Activated CD8-positive, alpha-beta memory T cell treated with anti-CD3 and anti-CD28 coated beads, Interleukin-2, amount 10 ng/mL, durations not matched to agents 7 days and 5 days (primary cell): ENCODE data around the gene MYH2. TPM values are rescaled to one million over a fixed set of nuclear protein-coding genes. Genes with fewer than 3 reads are reported as not detected.

ENCODE experiments used
- ATAC-seq: fragments of 150-1000 bp; cut with Tn5 transposase; one replicate; pipeline ENCODE4 v1.10.0; 2021; ENCODE audit warnings: moderate library complexity
- CTCF ChIA-PET: fragments of 350-600 bp; sonication (Branson Sonifier 250); formaldehyde crosslinking; loops from one replicate; lab custom pipeline; 2021; ENCODE audit warnings: antibody characterized with exemption; lab: Charles Lee
- DNase-seq: peaks from one replicate; pipeline ENCODE4 v3.0.0-alpha.2; 2020
- H3K27ac Mint-ChIP-seq: one replicate; pipeline ENCODE4 v1.8.0; 2021; ENCODE audit warnings: mild to moderate bottlenecking, mixed read lengths
- H3K27me3 Mint-ChIP-seq: one replicate; pipeline ENCODE4 v1.8.0; 2021; ENCODE audit warnings: mixed read lengths
- H3K36me3 Mint-ChIP-seq: one replicate; pipeline ENCODE4 v1.8.0; 2021; ENCODE audit warnings: mild to moderate bottlenecking, mixed read lengths
- H3K4me1 Mint-ChIP-seq: one replicate; pipeline ENCODE4 v1.8.0; 2021; ENCODE audit warnings: mixed read lengths
- H3K4me3 Mint-ChIP-seq: one replicate; pipeline ENCODE4 v1.8.0; 2021; ENCODE audit warnings: mild to moderate bottlenecking, moderate library complexity, mixed read lengths
- H3K9me3 Mint-ChIP-seq: one replicate; pipeline ENCODE4 v1.8.0; 2022; ENCODE audit warnings: low read depth, mixed read lengths
- total RNA-seq, 2 experiments: library from RNA; stranded (reverse); gene quantifications; one replicate each; pipeline ENCODE4 v1.2.3, GENCODE V29; 2021

Gene MYH2
- total RNA-seq, 2 experiments from 2014 or later, result not detected

DNA sequence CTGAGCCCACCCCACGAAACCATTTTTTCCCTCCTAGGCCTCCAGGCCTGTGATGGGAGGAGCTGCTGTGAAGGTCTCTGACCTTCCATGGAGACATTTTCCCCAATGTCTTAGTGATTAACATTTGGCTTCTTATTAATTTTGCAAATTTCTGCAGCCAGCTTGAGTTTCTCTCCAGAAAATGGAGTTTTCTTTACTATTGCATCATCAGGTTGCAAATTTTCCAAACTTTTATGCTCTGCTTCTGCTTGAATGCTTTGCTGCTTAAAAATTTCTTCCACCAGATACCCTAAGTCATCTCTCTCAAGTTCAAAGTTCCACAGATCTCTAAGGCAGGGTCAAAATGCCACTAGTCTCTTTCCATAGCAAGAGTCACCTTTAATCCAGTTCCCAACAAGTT, 67.2 kb downstream of the MYH2 start:
- no peak overlapping the region for H3K27ac Mint-ChIP-seq
- no peak for DNase-seq
- H3K9me3 Mint-ChIP-seq, result peaks cover 10% of the 10 kb centered on the region
- no peaks in the 10 kb centered on the region for H3K4me1 Mint-ChIP-seq
- H3K4me3 Mint-ChIP-seq, result no peak overlapping the region
- no peak for ATAC-seq
- CTCF ChIA-PET, result no interaction called here
- no peaks in the 10 kb centered on the region for H3K27me3 Mint-ChIP-seq
- H3K36me3 Mint-ChIP-seq, result no peaks in the 10 kb centered on the region

- no peaks in the 10 kb centered on the region for H3K4me1 Mint-ChIP-seq
- H3K36me3 Mint-ChIP-seq, result no peaks in the 10 kb centered on the region
- no peak overlapping the region for H3K27ac Mint-ChIP-seq
- no peaks in the 10 kb centered on the region for H3K27me3 Mint-ChIP-seq
- ATAC-seq, result no peak
- no peak for DNase-seq
- CTCF ChIA-PET, result no interaction called here
- H3K4me3 Mint-ChIP-seq, result no peak overlapping the region
- H3K9me3 Mint-ChIP-seq, result peaks cover 3% of the 10 kb centered on the region
These were observed 71.8 kb downstream of the MYH2 start for GRCh38 chr17:10477701-10478100.

- no peak overlapping the region for H3K4me3 Mint-ChIP-seq
- H3K4me1 Mint-ChIP-seq, result no peaks in the 10 kb centered on the region
- H3K36me3 Mint-ChIP-seq, result no peaks in the 10 kb centered on the region
- no peak overlapping the region for H3K27ac Mint-ChIP-seq
- no peaks in the 10 kb centered on the region for H3K9me3 Mint-ChIP-seq
- DNase-seq, result no peak
- CTCF ChIA-PET, result no interaction called here
- ATAC-seq, result no peak
- H3K27me3 Mint-ChIP-seq, result no peaks in the 10 kb centered on the region
These were observed 74.9 kb downstream of the MYH2 start for GRCh38 chr17:10474536-10474935.

DNA sequence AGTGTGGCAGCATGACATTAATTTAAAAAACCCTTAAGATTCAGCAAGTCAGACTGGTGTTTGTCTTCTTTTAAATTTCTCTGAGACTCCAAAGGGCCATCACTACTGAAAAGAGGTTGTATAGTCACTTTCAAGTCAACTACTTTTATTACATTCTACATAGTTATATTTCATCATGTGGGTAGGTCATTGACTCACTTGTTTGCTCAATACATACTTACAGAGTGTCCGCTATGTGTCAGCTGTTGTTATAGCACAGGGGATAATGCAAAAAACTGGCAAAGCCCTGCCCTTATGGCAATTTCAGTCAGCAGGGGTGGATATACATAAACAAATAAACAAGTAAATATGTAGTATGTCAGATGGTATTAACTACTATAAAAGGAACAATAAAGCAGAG, 77.6 kb downstream of the MYH2 start:
- no peaks in the 10 kb centered on the region for H3K36me3 Mint-ChIP-seq
- ATAC-seq (no peak), DNase-seq (no peak)
- H3K27me3 Mint-ChIP-seq, result no peaks in the 10 kb centered on the region
- CTCF ChIA-PET, result no interaction called here
- no peaks in the 10 kb centered on the region for H3K9me3 Mint-ChIP-seq
- no peak overlapping the region for H3K27ac Mint-ChIP-seq
- no peaks in the 10 kb centered on the region for H3K4me1 Mint-ChIP-seq
- H3K4me3 Mint-ChIP-seq, result no peak overlapping the region

Other genes starting within 250 kb of the MYH2 start
- gene MYH13, start 176.7 kb downstream of the MYH2 start, total RNA-seq, result not detected
- not detected for gene MYH8, start 127.7 kb downstream of the MYH2 start, total RNA-seq
- not detected for gene MYH4, start 80.1 kb downstream of the MYH2 start, total RNA-seq
- not detected for gene MYH1, start 31.1 kb downstream of the MYH2 start, total RNA-seq
- 1 to 10 TPM; 4.1 to 4.3 TPM for gene MYH3, start 107.7 kb upstream of the MYH2 start, total RNA-seq
- gene SCO1, start 147.9 kb upstream of the MYH2 start, total RNA-seq, result 10 to 100 TPM; 25.6 to 30.4 TPM
- 10 to 100 TPM in 1 of 2 experiments, 1 to 10 TPM in 1; 9.9 to 10.6 TPM for gene ADPRM, start 147.9 kb upstream of the MYH2 start, total RNA-seq
- gene TMEM220, start 180.4 kb upstream of the MYH2 start, total RNA-seq, result under 1 TPM; 0.29 to 0.35 TPM